ENCODE results near the gene TMEM38B. TPM values are rescaled to one million over a fixed set of nuclear protein-coding genes. Genes with fewer than 3 reads are reported as not detected.
A peak's percentile ranks its signal among the peaks of the same experiment; 100 is the strongest.

The TMEM38B gene
- total RNA-seq, 1 donor from 2014 or later = 21.1 TPM

DNA sequence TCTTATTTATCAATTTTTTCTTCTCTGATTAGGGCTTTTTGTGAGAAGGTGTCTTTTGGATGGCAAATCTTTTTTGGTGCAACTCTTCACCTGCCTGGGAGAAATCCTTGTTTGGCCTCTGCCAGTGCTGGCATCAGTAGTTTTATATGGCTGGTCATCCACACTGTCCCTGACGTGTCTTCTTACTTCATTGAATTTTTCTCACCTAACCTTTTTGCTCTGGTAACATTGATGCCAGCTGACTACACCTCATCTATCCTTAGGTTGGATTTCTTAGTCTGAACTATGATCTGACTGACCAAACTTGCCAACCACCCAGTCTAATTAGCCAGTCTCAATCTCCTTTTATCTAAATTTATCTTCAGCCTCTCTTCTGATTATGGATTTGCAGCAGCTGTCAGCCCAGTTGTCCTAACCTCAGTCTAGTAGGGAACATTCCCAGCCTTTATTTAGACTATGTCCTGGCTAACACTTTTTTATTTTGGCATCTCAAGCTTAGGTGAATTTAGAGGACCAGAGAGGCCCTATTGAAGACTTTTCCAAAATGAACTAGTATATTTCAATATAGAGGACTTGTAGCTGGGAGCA is 10.6 kb upstream of the TMEM38B start:
- H3K9me3 ChIP-seq (ENCODE audit: low read depth) = no peaks in the 10 kb centered on the region
- no peak overlapping the region for H3K4me3 Mint-ChIP-seq
- H4K20me1 ChIP-seq (ENCODE audit: low read depth) = no peaks in the 10 kb centered on the region
- peaks cover 2% of the 10 kb centered on the region for H3K4me1 ChIP-seq
- no peak for DNase-seq (ENCODE audit: low spot score)
- peaks cover 13% of the 10 kb centered on the region for H3K9me3 Mint-ChIP-seq
- H3K27ac Mint-ChIP-seq = no peak overlapping the region
- H3K36me3 ChIP-seq = no peaks in the 10 kb centered on the region
- H3K4me2 ChIP-seq = no peak overlapping the region
- no peak overlapping the region for H3K4me3 ChIP-seq
- no peak overlapping the region for H2AFZ ChIP-seq (replicated peaks)
- no peak for TF ChIP-seq EZH2 (IDR thresholded peaks at IDR 0.05)
- no peak for TF ChIP-seq EZH2phosphoT487 (IDR thresholded peaks at IDR 0.05)
- no peak overlapping the region for H3K9ac ChIP-seq
- H3F3A ChIP-seq (ENCODE audit: low read depth) = no peaks in the 10 kb centered on the region
- H3K27ac ChIP-seq = no peak overlapping the region
- peaks cover 5% of the 10 kb centered on the region for H3K36me3 Mint-ChIP-seq
- H3K27me3 Mint-ChIP-seq (ENCODE audit: insufficient read depth, low read depth) = peaks cover 5% of the 10 kb centered on the region
- peaks cover 10% of the 10 kb centered on the region for H3K4me1 Mint-ChIP-seq
- peaks cover 46% of the 10 kb centered on the region for H3K27me3 ChIP-seq
- no peaks in the 10 kb centered on the region for H3K79me2 ChIP-seq (ENCODE audit: low read depth)

DNA sequence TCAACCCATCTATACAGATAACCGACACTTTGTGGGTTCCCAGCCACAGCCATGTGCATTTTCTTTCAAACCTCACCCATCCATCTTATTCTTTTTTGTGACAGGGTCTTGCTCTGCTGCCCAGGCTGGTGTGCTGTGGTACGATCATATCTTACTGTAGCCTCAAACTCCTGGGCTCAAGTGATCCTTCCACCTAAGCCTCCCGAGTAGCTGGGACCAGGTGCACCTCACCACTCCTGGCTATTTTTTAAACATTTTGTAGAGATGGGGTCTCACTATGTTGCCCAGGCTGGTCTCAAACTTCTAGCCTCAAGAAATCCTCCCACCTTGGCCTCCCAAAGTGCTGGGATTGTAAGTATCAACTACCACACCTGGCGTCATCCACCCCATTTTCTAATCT is 7.4 kb upstream of the TMEM38B start:
- H3K36me3 Mint-ChIP-seq = peaks cover 3% of the 10 kb centered on the region
- H3K9me3 Mint-ChIP-seq = peaks cover 10% of the 10 kb centered on the region
- no peak overlapping the region for H3K27ac ChIP-seq
- H3K27ac Mint-ChIP-seq = no peak overlapping the region
- peaks cover 46% of the 10 kb centered on the region for H3K27me3 ChIP-seq
- H3K4me3 Mint-ChIP-seq = no peak overlapping the region
- no peak overlapping the region for H2AFZ ChIP-seq (replicated peaks)
- H3K9me3 ChIP-seq (ENCODE audit: low read depth) = no peaks in the 10 kb centered on the region
- H3K4me3 ChIP-seq = no peak overlapping the region
- DNase-seq (ENCODE audit: low spot score) = no peak
- H3K79me2 ChIP-seq (ENCODE audit: low read depth) = no peaks in the 10 kb centered on the region
- H3K4me1 ChIP-seq = no peaks in the 10 kb centered on the region
- H3K4me1 Mint-ChIP-seq = peaks cover 4% of the 10 kb centered on the region
- H3K36me3 ChIP-seq = no peaks in the 10 kb centered on the region
- peaks cover 5% of the 10 kb centered on the region for H3K27me3 Mint-ChIP-seq (ENCODE audit: insufficient read depth, low read depth)
- no peak for TF ChIP-seq EZH2phosphoT487 (IDR thresholded peaks at IDR 0.05)
- no peak for TF ChIP-seq EZH2 (IDR thresholded peaks at IDR 0.05)
- TF ChIP-seq, protein P1, sequence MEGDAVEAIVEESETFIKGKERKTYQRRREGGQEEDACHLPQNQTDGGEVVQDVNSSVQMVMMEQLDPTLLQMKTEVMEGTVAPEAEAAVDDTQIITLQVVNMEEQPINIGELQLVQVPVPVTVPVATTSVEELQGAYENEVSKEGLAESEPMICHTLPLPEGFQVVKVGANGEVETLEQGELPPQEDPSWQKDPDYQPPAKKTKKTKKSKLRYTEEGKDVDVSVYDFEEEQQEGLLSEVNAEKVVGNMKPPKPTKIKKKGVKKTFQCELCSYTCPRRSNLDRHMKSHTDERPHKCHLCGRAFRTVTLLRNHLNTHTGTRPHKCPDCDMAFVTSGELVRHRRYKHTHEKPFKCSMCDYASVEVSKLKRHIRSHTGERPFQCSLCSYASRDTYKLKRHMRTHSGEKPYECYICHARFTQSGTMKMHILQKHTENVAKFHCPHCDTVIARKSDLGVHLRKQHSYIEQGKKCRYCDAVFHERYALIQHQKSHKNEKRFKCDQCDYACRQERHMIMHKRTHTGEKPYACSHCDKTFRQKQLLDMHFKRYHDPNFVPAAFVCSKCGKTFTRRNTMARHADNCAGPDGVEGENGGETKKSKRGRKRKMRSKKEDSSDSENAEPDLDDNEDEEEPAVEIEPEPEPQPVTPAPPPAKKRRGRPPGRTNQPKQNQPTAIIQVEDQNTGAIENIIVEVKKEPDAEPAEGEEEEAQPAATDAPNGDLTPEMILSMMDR (IDR thresholded peaks at IDR 0.05) = no peak
- H3K9ac ChIP-seq = no peak overlapping the region
- H3K4me2 ChIP-seq = no peak overlapping the region
- no peaks in the 10 kb centered on the region for H3F3A ChIP-seq (ENCODE audit: low read depth)
- H4K20me1 ChIP-seq (ENCODE audit: low read depth) = no peaks in the 10 kb centered on the region

DNA sequence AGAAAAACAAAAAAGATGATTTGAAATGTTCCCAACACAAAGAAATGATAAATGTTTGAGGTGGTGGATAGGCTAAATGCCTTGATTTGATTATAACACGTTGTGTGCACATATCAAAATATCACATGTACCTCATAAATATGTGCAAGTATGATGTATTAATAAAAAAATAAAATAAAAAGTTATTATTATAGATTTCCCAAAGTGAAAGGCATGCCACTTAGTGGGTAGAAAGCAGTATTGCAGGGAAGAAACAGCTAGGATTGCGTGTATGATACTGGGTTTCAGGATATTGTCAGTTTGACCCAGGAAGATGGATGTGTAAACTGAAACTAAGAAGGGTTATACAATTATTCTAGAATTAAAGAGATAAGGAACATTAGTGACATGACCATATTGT is 3.6 kb upstream of the TMEM38B start:
- Histone ChIP-seq H3K27ac (no peak overlapping the region), H4K20me1 (ENCODE audit: low read depth) (peaks cover 8% of the 10 kb centered on the region), H3K4me3 (no peak overlapping the region), H3K4me2 (no peak overlapping the region), H3K9ac (no peak overlapping the region), H2AFZ (replicated peaks) (no peak overlapping the region), H3F3A (ENCODE audit: low read depth) (peaks cover 12% of the 10 kb centered on the region), H3K36me3 (no peaks in the 10 kb centered on the region), H3K79me2 (ENCODE audit: low read depth) (peaks cover under 1% of the 10 kb centered on the region), H3K9me3 (ENCODE audit: low read depth) (no peaks in the 10 kb centered on the region), H3K4me1 (peaks cover 16% of the 10 kb centered on the region), H3K27me3 (peaks cover 82% of the 10 kb centered on the region)
- Mint-ChIP-seq H3K27ac (no peak overlapping the region), H3K4me1 (peaks cover 15% of the 10 kb centered on the region), H3K9me3 (peaks cover 4% of the 10 kb centered on the region), H3K36me3 (peaks cover 3% of the 10 kb centered on the region), H3K4me3 (no peak overlapping the region), H3K27me3 (ENCODE audit: insufficient read depth, low read depth) (peaks cover 5% of the 10 kb centered on the region)
- no peak for DNase-seq (ENCODE audit: low spot score)
- TF ChIP-seq EZH2phosphoT487 (IDR thresholded peaks at IDR 0.05) = no peak
- TF ChIP-seq, protein P1 (IDR thresholded peaks at IDR 0.05) = peak; percentile 49
- TF ChIP-seq EZH2 (IDR thresholded peaks at IDR 0.05) = no peak

DNA sequence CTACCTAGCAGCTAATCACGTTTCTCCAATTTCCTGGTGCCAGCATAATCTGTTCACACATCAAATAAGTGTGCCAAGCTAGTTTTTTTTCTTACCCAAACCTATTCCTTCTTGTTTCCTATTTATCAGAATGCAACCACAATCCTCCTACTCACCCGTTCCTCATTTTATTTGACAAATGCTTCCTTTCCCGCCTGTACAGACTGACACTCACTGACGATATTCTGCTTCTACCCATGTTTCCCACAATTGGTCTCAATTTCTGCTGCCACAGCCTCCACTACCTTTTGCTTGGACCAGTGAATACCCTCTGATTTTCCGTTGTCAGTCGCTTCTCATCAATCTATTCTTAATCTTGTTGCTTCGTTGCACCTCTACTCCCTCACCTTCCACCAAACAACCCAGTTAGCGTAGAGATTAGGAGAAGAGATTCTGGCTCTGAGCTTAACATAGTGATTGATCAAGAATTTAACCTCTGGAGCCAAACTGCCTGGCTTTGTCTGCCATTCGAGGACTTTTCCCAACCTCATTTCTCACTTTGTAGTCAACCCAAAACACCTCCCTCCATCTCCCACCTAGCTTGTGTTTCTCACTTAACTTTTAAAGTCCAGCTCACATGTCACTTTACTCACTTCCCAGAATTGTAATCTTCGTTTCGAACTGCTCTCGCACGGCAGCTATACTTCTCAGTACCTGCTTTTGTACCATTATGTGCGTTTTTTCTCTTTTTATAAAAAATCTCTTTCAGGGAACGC is 729 bp upstream of the TMEM38B start:
- H2AFZ ChIP-seq (replicated peaks) = peak overlapping the region; percentile 60
- no peak overlapping the region for H3K27ac Mint-ChIP-seq
- TF ChIP-seq, protein P1 (IDR thresholded peaks at IDR 0.05) = no peak
- TF ChIP-seq EZH2 (IDR thresholded peaks at IDR 0.05) (no peak), EZH2phosphoT487 (IDR thresholded peaks at IDR 0.05) (no peak)
- H3K27ac ChIP-seq = no peak overlapping the region
- H3K4me3 ChIP-seq = peak overlapping the region; percentile 73
- peaks cover 10% of the 10 kb centered on the region for H4K20me1 ChIP-seq (ENCODE audit: low read depth)
- H3K36me3 Mint-ChIP-seq = peaks cover 10% of the 10 kb centered on the region
- H3K36me3 ChIP-seq = no peaks in the 10 kb centered on the region
- H3K9me3 ChIP-seq (ENCODE audit: low read depth) = no peaks in the 10 kb centered on the region
- peaks cover 19% of the 10 kb centered on the region for H3K79me2 ChIP-seq (ENCODE audit: low read depth)
- H3K27me3 Mint-ChIP-seq (ENCODE audit: insufficient read depth, low read depth) = no peaks in the 10 kb centered on the region
- peaks cover 12% of the 10 kb centered on the region for H3F3A ChIP-seq (ENCODE audit: low read depth)
- H3K27me3 ChIP-seq = peaks cover 90% of the 10 kb centered on the region
- peak; percentile 33 for DNase-seq (ENCODE audit: low spot score)
- no peaks in the 10 kb centered on the region for H3K9me3 Mint-ChIP-seq
- no peak overlapping the region for H3K9ac ChIP-seq
- H3K4me3 Mint-ChIP-seq = peak overlapping the region; percentile 92
- peaks cover 19% of the 10 kb centered on the region for H3K4me1 ChIP-seq
- H3K4me1 Mint-ChIP-seq = peaks cover 24% of the 10 kb centered on the region
- H3K4me2 ChIP-seq = peak overlapping the region; percentile 91
